Measurements from ENCODE around the gene PLA2R1. TPM values are rescaled to one million over a fixed set of nuclear protein-coding genes. Genes with fewer than 3 reads are reported as not detected.

Gene PLA2R1
- total RNA-seq, 1 experiment from 2014 or later: not detected

GRCh38 chr2:160005908-160006307 lies 56.5 kb downstream of the PLA2R1 start:
- CTCF ChIA-PET: no interaction called here
- no TSS peak for BruUV-seq (replicated peaks)

GRCh38 chr2:160005476-160005875 lies 56.9 kb downstream of the PLA2R1 start:
- Histone ChIP-seq H3K9me3 (ENCODE audit: low read depth, low read length, poor library complexity, severe bottlenecking) (no peaks in the 10 kb centered on the region), H3K27ac (ENCODE audit: low read depth, low read length, poor library complexity, severe bottlenecking) (no peak overlapping the region), H3K27me3 (replicated peaks; ENCODE audit: insufficient read depth, low read depth, low read length, poor library complexity) (peaks cover 7% of the 10 kb centered on the region), H3K4me1 (ENCODE audit: insufficient read depth, low read length, poor library complexity, severe bottlenecking) (no peaks in the 10 kb centered on the region), H3K4me3 (ENCODE audit: low read depth, low read length, poor library complexity, severe bottlenecking) (no peak overlapping the region), H3K36me3 (ENCODE audit: insufficient read depth, low read length, poor library complexity, severe bottlenecking) (no peaks in the 10 kb centered on the region)
- BruUV-seq (replicated peaks): no TSS peak
- CTCF ChIA-PET: no interaction called here
- POLR2A ChIA-PET (ENCODE audit: low non-redundant PET): no interaction called here
- TF ChIP-seq, protein P1, sequence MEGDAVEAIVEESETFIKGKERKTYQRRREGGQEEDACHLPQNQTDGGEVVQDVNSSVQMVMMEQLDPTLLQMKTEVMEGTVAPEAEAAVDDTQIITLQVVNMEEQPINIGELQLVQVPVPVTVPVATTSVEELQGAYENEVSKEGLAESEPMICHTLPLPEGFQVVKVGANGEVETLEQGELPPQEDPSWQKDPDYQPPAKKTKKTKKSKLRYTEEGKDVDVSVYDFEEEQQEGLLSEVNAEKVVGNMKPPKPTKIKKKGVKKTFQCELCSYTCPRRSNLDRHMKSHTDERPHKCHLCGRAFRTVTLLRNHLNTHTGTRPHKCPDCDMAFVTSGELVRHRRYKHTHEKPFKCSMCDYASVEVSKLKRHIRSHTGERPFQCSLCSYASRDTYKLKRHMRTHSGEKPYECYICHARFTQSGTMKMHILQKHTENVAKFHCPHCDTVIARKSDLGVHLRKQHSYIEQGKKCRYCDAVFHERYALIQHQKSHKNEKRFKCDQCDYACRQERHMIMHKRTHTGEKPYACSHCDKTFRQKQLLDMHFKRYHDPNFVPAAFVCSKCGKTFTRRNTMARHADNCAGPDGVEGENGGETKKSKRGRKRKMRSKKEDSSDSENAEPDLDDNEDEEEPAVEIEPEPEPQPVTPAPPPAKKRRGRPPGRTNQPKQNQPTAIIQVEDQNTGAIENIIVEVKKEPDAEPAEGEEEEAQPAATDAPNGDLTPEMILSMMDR (conservative IDR thresholded peaks at IDR 0.05; ENCODE audit: low read depth, low read length): no peak
- TF ChIP-seq EZH2 (IDR thresholded peaks at IDR 0.05; ENCODE audit: borderline replicate concordance, low read depth, low read length, poor library complexity, severe bottlenecking): no peak
- DNase-seq (ENCODE audit: low spot score): no peak
- intact Hi-C loops (cut with micrococcal nuclease; ENCODE audit: unreplicated experiment): no loop called here

More at GRCh38 chr2:160005908-160006307, 56.5 kb downstream of the PLA2R1 start:
- TF ChIP-seq, protein P1 (conservative IDR thresholded peaks at IDR 0.05; ENCODE audit: low read depth, low read length): no peak
- no peak for TF ChIP-seq EZH2 (IDR thresholded peaks at IDR 0.05; ENCODE audit: borderline replicate concordance, low read depth, low read length, poor library complexity, severe bottlenecking)
- Histone ChIP-seq H3K4me1 (ENCODE audit: insufficient read depth, low read length, poor library complexity, severe bottlenecking) (no peaks in the 10 kb centered on the region), H3K36me3 (ENCODE audit: insufficient read depth, low read length, poor library complexity, severe bottlenecking) (no peaks in the 10 kb centered on the region), H3K27ac (ENCODE audit: low read depth, low read length, poor library complexity, severe bottlenecking) (no peak overlapping the region), H3K4me3 (ENCODE audit: low read depth, low read length, poor library complexity, severe bottlenecking) (no peak overlapping the region), H3K9me3 (ENCODE audit: low read depth, low read length, poor library complexity, severe bottlenecking) (no peaks in the 10 kb centered on the region), H3K27me3 (replicated peaks; ENCODE audit: insufficient read depth, low read depth, low read length, poor library complexity) (peaks cover 3% of the 10 kb centered on the region)
- DNase-seq (ENCODE audit: low spot score): no peak
- intact Hi-C loops (cut with micrococcal nuclease; ENCODE audit: unreplicated experiment): no loop called here
- POLR2A ChIA-PET (ENCODE audit: low non-redundant PET): no interaction called here

GRCh38 chr2:159998961-159999360 lies 63.5 kb downstream of the PLA2R1 start:
- TF ChIP-seq, protein P1 (conservative IDR thresholded peaks at IDR 0.05; ENCODE audit: low read depth, low read length): peak; percentile 41
- TF ChIP-seq EZH2 (IDR thresholded peaks at IDR 0.05; ENCODE audit: borderline replicate concordance, low read depth, low read length, poor library complexity, severe bottlenecking): no peak
- ChIA-PET POLR2A (ENCODE audit: low non-redundant PET) (no interaction called here), CTCF (no interaction called here)
- no TSS peak for BruUV-seq (replicated peaks)
- H3K27me3 ChIP-seq (replicated peaks; ENCODE audit: insufficient read depth, low read depth, low read length, poor library complexity): peaks cover 14% of the 10 kb centered on the region
- DNase-seq (ENCODE audit: low spot score): peak; percentile 18
- no peaks in the 10 kb centered on the region for H3K9me3 ChIP-seq (ENCODE audit: low read depth, low read length, poor library complexity, severe bottlenecking)
- H3K27ac ChIP-seq (ENCODE audit: low read depth, low read length, poor library complexity, severe bottlenecking): no peak overlapping the region
- H3K36me3 ChIP-seq (ENCODE audit: insufficient read depth, low read length, poor library complexity, severe bottlenecking): no peaks in the 10 kb centered on the region
- intact Hi-C loops (cut with micrococcal nuclease; ENCODE audit: unreplicated experiment): no loop called here
- no peak overlapping the region for H3K4me3 ChIP-seq (ENCODE audit: low read depth, low read length, poor library complexity, severe bottlenecking)
- no peaks in the 10 kb centered on the region for H3K4me1 ChIP-seq (ENCODE audit: insufficient read depth, low read length, poor library complexity, severe bottlenecking)
